ENCODE measurements around the gene BCORL1.

The BCORL1 gene

GRCh38 chrX:130015181-130015580, 32.7 kb downstream of the BCORL1 start:
- no peak overlapping the region for H3K4me3 ChIP-seq (ENCODE audit: low read depth, low read length)
- no peak for DNase-seq (ENCODE audit: low read depth)

DNA sequence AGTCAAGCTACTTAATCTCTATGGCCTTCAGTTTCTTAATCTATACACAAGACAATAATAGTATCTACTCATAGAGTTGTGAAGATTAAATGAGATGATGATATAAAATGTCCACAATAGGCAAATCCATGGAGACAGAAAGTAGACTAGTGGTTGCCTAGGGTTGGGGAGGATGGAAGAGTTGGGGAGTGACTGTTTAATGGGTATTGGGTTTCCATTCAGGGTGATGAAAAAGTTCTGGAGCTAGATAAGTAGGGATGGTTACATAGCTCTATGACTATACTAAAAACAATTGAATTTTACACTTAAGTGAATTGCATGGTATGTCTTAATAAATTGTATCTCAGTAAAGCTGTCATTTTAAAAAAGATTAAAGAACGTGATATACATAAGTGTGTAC, 35.7 kb downstream of the BCORL1 start:
- H3K4me3 ChIP-seq (ENCODE audit: low read depth, low read length), result no peak overlapping the region
- no peak for DNase-seq (ENCODE audit: low read depth)
- TF ChIP-seq CTCF (conservative IDR thresholded peaks at IDR 0.05; ENCODE audit: low read depth, low read length), result no peak

More at GRCh38 chrX:130015181-130015580, 32.7 kb downstream of the BCORL1 start:
- no peak for TF ChIP-seq CTCF (conservative IDR thresholded peaks at IDR 0.05; ENCODE audit: low read depth, low read length)

GRCh38 chrX:130020661-130021324, 38.4 kb downstream of the BCORL1 start:
- no peak overlapping the region for H3K4me3 ChIP-seq (ENCODE audit: low read depth, low read length)
- no peak for TF ChIP-seq CTCF (conservative IDR thresholded peaks at IDR 0.05; ENCODE audit: low read depth, low read length)
- no peak for DNase-seq (ENCODE audit: low read depth)

DNA sequence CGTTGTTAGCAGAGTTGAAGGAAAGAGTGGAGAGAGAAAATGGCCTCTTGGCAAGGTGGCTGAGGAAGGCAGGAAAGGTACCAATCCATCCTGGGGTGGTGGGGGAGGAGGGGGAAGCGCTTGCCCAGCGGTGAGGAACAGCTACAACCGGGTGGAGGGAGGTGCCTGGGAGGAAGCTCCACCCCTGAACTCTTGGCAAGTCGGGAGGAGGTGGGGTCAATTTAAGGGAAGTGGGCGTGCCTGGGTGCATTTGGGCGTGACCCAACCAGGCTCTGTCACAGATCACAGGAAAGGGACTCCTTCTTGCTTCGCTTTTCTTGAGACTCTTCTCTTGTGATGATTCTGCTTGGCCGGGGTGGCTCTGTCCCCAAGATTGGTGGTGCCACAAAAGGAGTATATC, 41.7 kb downstream of the BCORL1 start:
- no peak overlapping the region for H3K4me3 ChIP-seq (ENCODE audit: low read depth, low read length)
- peak; percentile 62 for DNase-seq (ENCODE audit: low read depth)
- TF ChIP-seq CTCF (conservative IDR thresholded peaks at IDR 0.05; ENCODE audit: low read depth, low read length), result no peak

GRCh38 chrX:130025256-130025655, 42.8 kb downstream of the BCORL1 start:
- no peak for DNase-seq (ENCODE audit: low read depth)
- H3K4me3 ChIP-seq (ENCODE audit: low read depth, low read length), result no peak overlapping the region
- TF ChIP-seq CTCF (conservative IDR thresholded peaks at IDR 0.05; ENCODE audit: low read depth, low read length), result peak; percentile 13

- no peak overlapping the region for H3K4me3 ChIP-seq (ENCODE audit: low read depth, low read length)
- no peak for TF ChIP-seq CTCF (conservative IDR thresholded peaks at IDR 0.05; ENCODE audit: low read depth, low read length)
Observed at GRCh38 chrX:130027569-130027968, 45.1 kb downstream of the BCORL1 start.

GRCh38 chrX:130028196-130028595, 45.8 kb downstream of the BCORL1 start:
- DNase-seq (ENCODE audit: low read depth), result peak; percentile 66
- H3K4me3 ChIP-seq (ENCODE audit: low read depth, low read length), result no peak overlapping the region
- TF ChIP-seq CTCF (conservative IDR thresholded peaks at IDR 0.05; ENCODE audit: low read depth, low read length), result peak; percentile 85

More at GRCh38 chrX:130027569-130027968, 45.1 kb downstream of the BCORL1 start:
- DNase-seq (ENCODE audit: low read depth), result no peak

Measured in choroid plexus epithelial cell (primary cell).